Mesothelial cell of epicardium (in vitro differentiated cells): ENCODE data around the gene GFER. TPM values are rescaled to one million over a fixed set of nuclear protein-coding genes. Genes with fewer than 3 reads are reported as not detected.

ENCODE experiments used
- DNase-seq, 2 experiments: peaks; one replicate each; pipeline ENCODE4 v3.0.0; 2021; ENCODE audit warnings: low spot score in 2 of 2; ENCODE audit not compliant: unreplicated experiment in 2 of 2
- H3K27ac Mint-ChIP-seq: 2 replicates; pipeline ENCODE4 v1.8.0; 2021; ENCODE audit warnings: mixed read lengths
- H3K27me3 Mint-ChIP-seq: 2 replicates; pipeline ENCODE4 v1.8.0; 2021; ENCODE audit warnings: low read depth, mixed read lengths
- H3K36me3 Mint-ChIP-seq: 2 replicates; pipeline ENCODE4 v1.8.0; 2021; ENCODE audit warnings: mixed read lengths
- H3K4me1 Mint-ChIP-seq: 2 replicates; pipeline ENCODE4 v1.8.0; 2021; ENCODE audit warnings: mixed read lengths
- H3K4me3 Mint-ChIP-seq: 2 replicates; pipeline ENCODE4 v1.8.0; 2021; ENCODE audit warnings: mild to moderate bottlenecking, moderate library complexity, mixed read lengths
- H3K9me3 Mint-ChIP-seq: 2 replicates; pipeline ENCODE4 v1.8.0; 2021; ENCODE audit warnings: mixed read lengths
- CTCF ChIP-seq: fragments of 200-600 bp; sonication (generic); IDR thresholded peaks from one replicate; pipeline ENCODE4 v1.5.0; 2021; ENCODE audit warnings: antibody characterized with exemption; ENCODE audit not compliant: unreplicated experiment
- total RNA-seq: library from RNA; stranded (reverse); gene quantifications from 3 replicates; pipeline ENCODE4 v1.2.1, GENCODE V29; 2021

Gene GFER
- total RNA-seq, 1 donor from 2014 or later, result 23.7 TPM

- no peak for TF ChIP-seq CTCF
- Mint-ChIP-seq H3K36me3 (no peaks in the 10 kb centered on the region), H3K27me3 (peaks cover 23% of the 10 kb centered on the region), H3K9me3 (no peaks in the 10 kb centered on the region), H3K4me1 (peaks cover 2% of the 10 kb centered on the region), H3K27ac (no peak overlapping the region), H3K4me3 (no peak overlapping the region)
- no peak for DNase-seq
Measured at GRCh38 chr16:2015117-2015946, 31.3 kb downstream of the GFER start.

GRCh38 chr16:2015947-2016208 lies 31.9 kb downstream of the GFER start:
- no peak for DNase-seq
- H3K9me3 Mint-ChIP-seq, result no peaks in the 10 kb centered on the region
- no peaks in the 10 kb centered on the region for H3K36me3 Mint-ChIP-seq
- peaks cover 4% of the 10 kb centered on the region for H3K4me1 Mint-ChIP-seq
- no peak for TF ChIP-seq CTCF
- peaks cover 28% of the 10 kb centered on the region for H3K27me3 Mint-ChIP-seq
- H3K4me3 Mint-ChIP-seq, result no peak overlapping the region
- H3K27ac Mint-ChIP-seq, result no peak overlapping the region

- H3K27ac Mint-ChIP-seq, result no peak overlapping the region
- peaks cover 4% of the 10 kb centered on the region for H3K4me1 Mint-ChIP-seq
- no peak overlapping the region for H3K4me3 Mint-ChIP-seq
- H3K9me3 Mint-ChIP-seq, result no peaks in the 10 kb centered on the region
- TF ChIP-seq CTCF, result peak; percentile 22
- H3K27me3 Mint-ChIP-seq, result peaks cover 34% of the 10 kb centered on the region
- DNase-seq, result no peak
- no peaks in the 10 kb centered on the region for H3K36me3 Mint-ChIP-seq
Measured at GRCh38 chr16:2016407-2016922, 32.5 kb downstream of the GFER start.

DNA sequence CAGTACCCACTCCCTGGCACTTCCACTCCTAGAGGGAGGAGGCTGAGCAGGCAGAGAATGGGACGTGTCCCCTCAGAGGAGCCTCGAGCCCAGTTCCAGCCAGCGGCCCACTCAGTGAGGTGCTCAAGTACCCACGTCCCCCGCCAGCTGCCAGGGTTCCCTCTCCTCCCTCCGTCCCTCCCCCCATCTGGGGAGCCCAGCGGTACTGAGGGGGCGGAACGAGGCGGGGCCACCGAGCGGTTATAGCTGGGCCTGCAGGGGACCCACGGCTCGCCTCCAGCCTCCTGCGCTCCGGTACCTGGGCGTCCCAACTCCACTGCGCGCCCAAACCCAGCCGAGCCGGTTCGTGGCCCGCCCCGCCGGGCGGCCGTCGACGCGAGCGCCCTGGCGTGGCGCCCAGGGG lies 35.5 kb downstream of the GFER start, which contains the start of gene NPW:
Gene NPW, plus strand, starts transcription at position 268 of the 403 bp plus-strand sequence.
- Mint-ChIP-seq H3K9me3 (no peaks in the 10 kb centered on the region), H3K4me1 (peaks cover 19% of the 10 kb centered on the region), H3K27ac (no peak within 1 kb of the TSS), H3K36me3 (no peaks in the 10 kb centered on the region), H3K4me3 (peak within 1 kb of the TSS; percentile 65), H3K27me3 (peaks cover 47% of the 10 kb centered on the region)
- DNase-seq, result no peak
- no peak for TF ChIP-seq CTCF

- Mint-ChIP-seq H3K4me3 (peak overlapping the region; percentile 65), H3K27me3 (peaks cover 47% of the 10 kb centered on the region), H3K36me3 (no peaks in the 10 kb centered on the region), H3K27ac (no peak overlapping the region), H3K4me1 (peaks cover 19% of the 10 kb centered on the region), H3K9me3 (no peaks in the 10 kb centered on the region)
- TF ChIP-seq CTCF, result no peak
- no peak for DNase-seq
Measured at GRCh38 chr16:2019921-2020831, 36.2 kb downstream of the GFER start.
